Endothelial cell of umbilical vein (primary cell): ENCODE measurements around the gene PAK4. TPM values are rescaled to one million over a fixed set of nuclear protein-coding genes. Genes with fewer than 3 reads are reported as not detected.

Experiments used
- BruUV-seq: library from RNA; stranded (reverse); fragments of 400-500 nt; replicated peaks from 2 replicates; lab custom pipeline; 2021; lab: Mats Ljungman, UMichigan
- CTCF ChIA-PET: fragments of 300-600, 350-600 bp; sonication (Branson Sonifier 250); formaldehyde crosslinking; loops from one replicate; lab custom pipeline; 2021; ENCODE audit warnings: antibody characterized with exemption, inconsistent platforms; lab: Charles Lee
- POLR2A ChIA-PET: fragments of 300-600, 350-600 bp; sonication (Branson Sonifier 250); formaldehyde crosslinking; loops from one replicate; lab custom pipeline; 2021; ENCODE audit warnings: antibody characterized with exemption, inconsistent platforms; lab: Charles Lee
- DNase-seq: peaks from one replicate; pipeline ENCODE4 v3.0.0-alpha.2; 2011; ENCODE audit warnings: low read depth, low spot score
- FAIRE-seq: peaks from 2 replicates; lab custom pipeline; 2011; peaks lifted over from hg19 to GRCh38; lab: Jason Lieb, UNC
- H2AFZ ChIP-seq: 2 replicates; pipeline ENCODE4 v1.6.0; 2012; ENCODE audit warnings: low read depth, low read length, control low read depth, inconsistent platforms
- H3K27ac ChIP-seq: 2 replicates; pipeline ENCODE4 v1.5.1; 2011; ENCODE audit warnings: low read depth, mild to moderate bottlenecking, control low read depth, low read length, moderate library complexity; ENCODE audit not compliant: insufficient read depth
- H3K27me3 ChIP-seq, 2 experiments: 2 replicates each; pipeline versions ENCODE4 v1.6.0 to v1.6.1; 2011; ENCODE audit warnings: low read length in 2 of 2, mixed read lengths in 1 of 2; ENCODE audit not compliant: control insufficient read depth in 2 of 2, insufficient read depth in 2 of 2
- H3K36me3 ChIP-seq, 2 experiments: 2 replicates in 1 of 2; 3 replicates in 1 of 2; pipeline ENCODE4 v1.5.1; 2011; ENCODE audit warnings: low read length in 2 of 2, mild to moderate bottlenecking in 1 of 2, moderate library complexity in 1 of 2; ENCODE audit not compliant: control insufficient read depth in 2 of 2, insufficient read depth in 2 of 2; ENCODE audit errors: extremely low read depth in 1 of 2
- H3K4me1 ChIP-seq: 3 replicates; pipeline ENCODE4 v1.5.1; 2011; ENCODE audit warnings: mild to moderate bottlenecking, low read length; ENCODE audit not compliant: control insufficient read depth, insufficient read depth; ENCODE audit errors: extremely low read depth
- H3K4me2 ChIP-seq: 2 replicates; pipeline ENCODE4 v1.6.1; 2011; ENCODE audit warnings: low read length, control low read depth, mixed read lengths; ENCODE audit not compliant: insufficient read depth
- H3K4me3 ChIP-seq, 3 experiments: fragments of 200-600 bp in 1 of 3; sonication (generic), shearing (Covaris generic) in 1 of 3; replicated peaks in 1 of 3; 2 replicates each; pipeline ENCODE4 v1.5.1; 2011 to 2016; ENCODE audit warnings: control low read depth in 3 of 3, low read length in 3 of 3, mild to moderate bottlenecking in 2 of 3, inconsistent platforms in 1 of 3, low read depth in 1 of 3, moderate library complexity in 1 of 3; ENCODE audit not compliant: insufficient read depth in 1 of 3
- H3K79me2 ChIP-seq: 2 replicates; pipeline ENCODE4 v1.6.0; 2012; ENCODE audit warnings: low read length, inconsistent platforms; ENCODE audit not compliant: control insufficient read depth, insufficient read depth
- H3K9ac ChIP-seq: replicated peaks from 2 replicates; pipeline ENCODE3; 2011; ENCODE audit warnings: low read length, control low read depth; ENCODE audit not compliant: insufficient read depth; ENCODE audit errors: extremely low read depth
- H3K9me1 ChIP-seq: replicated peaks from 3 replicates; pipeline ENCODE4 v1.6.0; 2011; ENCODE audit warnings: mild to moderate bottlenecking, low read length; ENCODE audit not compliant: control insufficient read depth, insufficient read depth; ENCODE audit errors: extremely low read depth
- H3K9me3 ChIP-seq: replicated peaks from 2 replicates; pipeline ENCODE4 v1.5.1; 2012; ENCODE audit warnings: low read length, inconsistent platforms; ENCODE audit not compliant: control insufficient read depth, insufficient read depth
- H4K20me1 ChIP-seq: replicated peaks from 2 replicates; pipeline ENCODE3; 2011; ENCODE audit warnings: mild to moderate bottlenecking, low read length; ENCODE audit not compliant: control insufficient read depth, insufficient read depth; ENCODE audit errors: extremely low read depth
- CTCF ChIP-seq, 2 donors: IDR thresholded peaks; 1 replicate in 1 of 2; 2 replicates in 1 of 2; pipeline ENCODE4 v1.5.1; 2011; ENCODE audit warnings: low read length in 2 of 2, mild to moderate bottlenecking in 2 of 2, moderate library complexity in 2 of 2, control low read depth in 1 of 2, inconsistent platforms in 1 of 2, low read depth in 1 of 2; ENCODE audit not compliant: insufficient read depth in 1 of 2; ENCODE audit errors: extremely low read depth in 1 of 2
- EZH2 ChIP-seq: IDR thresholded peaks from 2 replicates; pipeline ENCODE4 v1.6.1; 2012; ENCODE audit warnings: borderline replicate concordance, low read depth, mild to moderate bottlenecking, moderate library complexity, low read length, inconsistent platforms; ENCODE audit not compliant: severe bottlenecking
- FOS ChIP-seq: IDR thresholded peaks from 2 replicates; pipeline ENCODE4 v1.6.1; 2011; ENCODE audit warnings: mild to moderate bottlenecking, low read length, moderate library complexity, borderline replicate concordance; ENCODE audit not compliant: insufficient read depth
- GATA2 ChIP-seq: IDR thresholded peaks from 2 replicates; pipeline ENCODE4 v1.7.0; 2011; ENCODE audit warnings: low read depth, mild to moderate bottlenecking, moderate library complexity, mixed read lengths, low read length; ENCODE audit not compliant: insufficient read length, insufficient read depth
- JUN ChIP-seq: IDR thresholded peaks from 2 replicates; pipeline ENCODE4 v1.6.1; 2011; ENCODE audit warnings: borderline replicate concordance, low read depth; ENCODE audit not compliant: insufficient read length, insufficient read depth
- MAX ChIP-seq: IDR thresholded peaks from 2 replicates; pipeline ENCODE4 v1.6.1; 2011; ENCODE audit not compliant: insufficient read depth, insufficient read length
- MYC ChIP-seq: IDR thresholded peaks from one replicate; pipeline ENCODE4 v1.6.1; 2011; ENCODE audit warnings: mild to moderate bottlenecking, low read depth, low read length
- POLR2A ChIP-seq: IDR thresholded peaks from 2 replicates; pipeline ENCODE4 v1.6.1; 2012; ENCODE audit warnings: low read depth, mild to moderate bottlenecking, control low read depth, low read length
- POLR2AphosphoS5 ChIP-seq: IDR thresholded peaks from 2 replicates; pipeline ENCODE4 v1.6.1; 2012; ENCODE audit warnings: low read depth, mild to moderate bottlenecking, control low read depth, low read length, moderate library complexity; ENCODE audit not compliant: insufficient read depth
- dilution Hi-C: fragments of 300-500 bp; cut with MboI; formaldehyde crosslinking; loops from one replicate; pipeline ENCODE4 v1.15.0; 2019; ENCODE audit warnings: low sequenced_read_pairs; ENCODE audit not compliant: extremely low pct_ligation_motif_present
- intact Hi-C: fragments of 100-400 bp; cut with micrococcal nuclease; formaldehyde crosslinking; loops from one replicate; pipeline ENCODE4 v1.10.0; 2022
- polyA plus RNA-seq, 4 experiments: library from polyadenylated mRNA; depleted of rRNA in 3 of 4; stranded (reverse) in 3 of 4; unstranded in 1 of 4; fragments of >200 nt; gene quantifications; 2 replicates each; pipeline versions ENCODE4 v1.2.1 to v1.2.3, GENCODE V29; 2011 to 2012; ENCODE audit warnings: missing spikeins in 1 of 4
- total RNA-seq: library from RNA; stranded (reverse); gene quantifications from 2 replicates; pipeline ENCODE4 v1.2.3, GENCODE V29; 2021

The PAK4 gene
- total and polyA plus RNA-seq, 2 donors (not counting 3 experiments of a cell fraction or from before 2014, with no cell fraction given), result 39.8 to 55.4 TPM

DNA sequence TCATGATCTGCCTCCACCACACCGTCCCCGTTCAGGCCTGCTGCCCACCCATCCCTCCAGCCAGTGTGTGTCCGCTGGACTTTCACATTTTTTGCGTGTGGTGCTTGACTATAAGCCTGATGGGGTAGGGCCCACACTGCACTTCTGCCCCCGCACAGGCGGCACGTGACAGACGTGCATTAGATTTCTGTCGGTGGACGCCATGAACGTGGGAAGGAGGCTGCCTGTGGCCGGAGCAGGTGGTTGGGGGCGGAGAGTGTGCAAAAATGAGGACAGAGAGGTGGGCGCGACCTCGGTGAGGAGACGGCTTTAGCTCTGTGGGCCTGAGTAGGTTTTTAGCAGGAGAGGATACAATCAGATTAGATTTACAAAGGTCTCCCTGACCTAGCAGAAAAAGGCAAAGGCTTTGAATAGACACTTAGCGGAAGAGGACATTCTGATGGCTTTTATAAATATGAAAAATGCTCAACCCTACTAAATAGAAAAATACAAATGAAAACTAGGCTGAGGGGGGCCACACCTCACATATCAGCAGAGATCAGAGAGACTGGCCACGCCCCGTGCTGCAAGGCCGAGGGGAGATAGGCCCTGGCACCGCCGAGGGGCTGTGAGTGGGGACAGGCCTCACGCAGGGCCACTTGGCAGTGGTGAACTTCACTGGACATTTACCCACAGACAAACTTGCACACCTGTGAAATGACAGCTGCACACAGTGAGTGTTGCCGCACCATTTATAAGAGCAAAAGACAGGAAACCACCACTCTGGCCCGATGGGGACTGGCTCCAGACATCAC is 25.4 kb downstream of the PAK4 start:
- H3K9me3 ChIP-seq, result no peaks in the 10 kb centered on the region
- peaks cover 50% of the 10 kb centered on the region for H3K79me2 ChIP-seq
- no peaks in the 10 kb centered on the region for H3K9me1 ChIP-seq
- no peaks in the 10 kb centered on the region for H4K20me1 ChIP-seq
- CTCF ChIA-PET, result no interaction called here
- H2AFZ ChIP-seq, result no peak overlapping the region
- TF ChIP-seq POLR2AphosphoS5 (no peak), EZH2 (no peak), MAX (no peak), FOS (no peak), POLR2A (no peak), CTCF (IDR thresholded peaks at IDR 0.05; ENCODE audit: extremely low read depth in 1 of 2, insufficient read depth in 1 of 2, low read depth in 1 of 2, low read length in 2 of 2) (no peak), MYC (no peak), GATA2 (no peak), JUN (no peak)
- POLR2A ChIA-PET, result no interaction called here
- no peak for FAIRE-seq
- no peak overlapping the region for H3K27ac ChIP-seq
- H3K4me2 ChIP-seq, result no peak overlapping the region
- H3K9ac ChIP-seq, result no peak overlapping the region
- no peaks in the 10 kb centered on the region for H3K27me3 ChIP-seq
- H3K4me3 ChIP-seq, result no peak overlapping the region
- intact Hi-C loops, result no loop called here
- no peak for DNase-seq
- dilution Hi-C loops, result no loop called here
- H3K4me1 ChIP-seq, result no peaks in the 10 kb centered on the region
- BruUV-seq, result no TSS peak
- H3K36me3 ChIP-seq, result peaks cover 0 to 3% of the 10 kb centered on the region in 2 experiments
